ENCODE results near the gene S100B.

The S100B gene

DNA sequence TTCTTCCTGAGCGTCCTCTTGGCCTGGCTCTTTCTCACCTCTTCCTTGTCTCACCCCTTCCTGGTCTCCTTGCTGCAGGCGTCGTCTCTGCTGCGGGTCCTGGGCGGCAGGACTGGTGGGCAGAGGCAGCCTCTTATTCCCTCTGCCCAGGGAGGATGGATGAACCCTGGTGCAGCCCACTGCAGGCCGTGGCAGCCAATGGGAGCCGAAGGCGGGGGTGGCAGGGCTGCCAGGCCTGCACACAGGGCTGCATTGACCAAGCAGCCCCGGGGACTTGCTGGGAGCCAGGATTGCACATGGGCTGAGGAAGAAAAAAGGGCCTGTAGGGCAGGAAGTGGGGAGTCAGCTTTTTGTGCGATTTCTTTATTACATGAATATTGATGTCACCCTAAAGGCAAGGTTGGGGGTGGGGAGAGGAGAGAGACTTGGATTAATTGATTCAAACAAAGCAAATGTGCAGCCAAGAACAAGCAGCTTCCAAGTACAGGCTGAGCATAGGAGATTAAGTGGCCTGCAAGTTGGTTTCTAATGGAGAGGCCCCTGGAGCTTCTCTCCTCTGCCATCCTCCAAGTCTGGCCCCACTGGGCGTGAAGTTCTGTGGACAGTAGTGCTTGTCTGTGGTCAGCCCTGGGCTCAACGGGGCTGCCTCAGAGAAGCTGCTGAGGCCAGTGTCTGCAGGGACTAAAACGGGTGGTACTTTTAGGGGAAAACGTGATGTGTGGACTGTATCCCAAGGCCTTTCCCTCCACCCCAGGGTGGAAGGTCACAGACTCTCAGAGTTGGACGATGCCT is at the start of gene S100B:
Gene S100B (minus strand): TSS at position 108 of the 792 bp plus-strand sequence. CDS start 2,667 bp downstream, outside the sequence.
- peak; percentile 31 for DNase-seq

DNA sequence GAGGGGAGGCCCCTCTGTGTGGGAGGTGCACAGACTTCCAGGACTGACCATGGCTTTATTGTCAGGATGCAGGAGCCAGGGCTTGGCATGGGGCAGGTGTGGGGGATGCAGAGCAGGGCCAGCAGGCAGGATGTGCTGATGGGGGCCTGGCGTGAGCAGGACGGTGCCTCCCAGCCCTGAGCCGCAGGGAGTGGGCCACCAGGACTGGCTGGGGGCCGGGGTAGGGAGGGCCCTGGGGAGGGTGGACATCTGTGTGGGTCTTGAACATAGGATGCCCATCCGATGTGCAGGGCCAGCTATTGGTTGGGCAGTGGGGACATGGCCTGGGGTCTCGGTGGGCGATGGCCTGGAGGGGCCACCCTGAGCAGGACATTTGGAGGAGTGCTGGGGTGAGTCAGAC is 46.2 kb upstream of the S100B start:
- CTCF ChIA-PET, result no interaction called here
- no peaks in the 10 kb centered on the region for H3K27me3 Mint-ChIP-seq
- H3K9me3 Mint-ChIP-seq, result peaks cover 25% of the 10 kb centered on the region
- no peak overlapping the region for H3K4me3 Mint-ChIP-seq
- H3K4me1 Mint-ChIP-seq, result peaks cover 8% of the 10 kb centered on the region
- H3K36me3 Mint-ChIP-seq, result peaks cover 96% of the 10 kb centered on the region
- DNase-seq, result no peak
- no peak overlapping the region for H3K27ac Mint-ChIP-seq

More for the DNA sequence above, at the start of gene S100B:
- Mint-ChIP-seq H3K4me3 (no peak within 1 kb of the TSS), H3K27me3 (peaks cover 11% of the 10 kb centered on the region), H3K9me3 (no peaks in the 10 kb centered on the region), H3K27ac (peak within 1 kb of the TSS; percentile 88), H3K36me3 (no peaks in the 10 kb centered on the region), H3K4me1 (peaks cover 36% of the 10 kb centered on the region)
- CTCF ChIA-PET, result interaction anchor here (0.9 to 1.5 kb wide), 2 partner anchors 13 to 46 kb away, joined by 3 to 4 read pairs; no protein-coding TSS in a partner anchor

DNA sequence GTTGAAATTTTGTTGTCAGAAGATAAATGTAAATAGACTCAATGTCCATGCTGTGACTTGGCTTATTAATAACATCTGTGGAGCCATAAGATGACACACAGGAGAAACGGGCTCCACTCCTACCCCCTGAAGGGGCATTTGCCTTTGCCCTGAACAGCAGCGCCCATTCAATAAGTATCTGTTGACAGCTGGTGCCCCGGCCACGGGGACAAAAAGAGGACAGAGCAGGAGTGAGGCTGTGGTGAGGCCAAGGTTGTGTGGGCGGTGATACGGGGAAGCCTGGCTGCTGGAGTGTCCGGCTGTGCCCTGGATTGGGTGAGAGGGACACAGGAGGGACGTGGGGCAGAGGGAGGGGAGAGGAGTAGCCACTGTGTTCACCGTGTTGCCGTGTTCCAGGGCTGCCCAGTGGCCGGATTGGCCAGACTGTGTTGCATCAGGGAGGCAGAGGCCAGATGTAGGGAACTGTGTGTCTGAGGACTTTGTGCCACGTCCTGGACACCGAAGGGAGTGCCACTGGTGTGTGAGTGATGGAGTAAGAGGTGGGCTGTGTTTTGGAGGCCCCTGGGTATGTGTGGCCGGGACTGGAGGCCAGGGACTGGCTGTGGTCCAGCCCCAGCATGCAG is 45.7 kb upstream of the S100B start:
- peaks cover 12% of the 10 kb centered on the region for H3K4me1 Mint-ChIP-seq
- peaks cover 96% of the 10 kb centered on the region for H3K36me3 Mint-ChIP-seq
- CTCF ChIA-PET, result no interaction called here
- H3K9me3 Mint-ChIP-seq, result peaks cover 21% of the 10 kb centered on the region
- H3K27me3 Mint-ChIP-seq, result no peaks in the 10 kb centered on the region
- no peak for DNase-seq
- peak overlapping the region; percentile 34 for H3K27ac Mint-ChIP-seq
- no peak overlapping the region for H3K4me3 Mint-ChIP-seq

DNA sequence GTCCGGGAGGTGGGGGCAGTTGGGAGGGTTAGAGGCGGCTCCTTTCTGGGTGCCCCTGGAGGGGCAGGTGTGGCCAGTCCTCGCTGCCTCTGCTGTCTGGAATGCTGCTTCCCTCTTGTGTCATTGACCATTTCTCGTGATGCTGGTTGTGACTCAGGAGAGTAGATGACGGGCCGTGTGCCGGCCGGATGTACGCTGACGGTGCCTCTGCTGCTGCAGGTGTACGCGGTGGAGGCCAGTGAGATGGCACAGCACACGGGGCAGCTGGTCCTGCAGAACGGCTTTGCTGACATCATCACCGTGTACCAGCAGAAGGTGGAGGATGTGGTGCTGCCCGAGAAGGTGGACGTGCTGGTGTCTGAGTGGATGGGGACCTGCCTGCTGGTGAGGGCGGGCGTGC is 44.5 kb upstream of the S100B start:
- H3K4me1 Mint-ChIP-seq, result peaks cover 12% of the 10 kb centered on the region
- no peak overlapping the region for H3K4me3 Mint-ChIP-seq
- CTCF ChIA-PET, result no interaction called here
- H3K27ac Mint-ChIP-seq, result no peak overlapping the region
- H3K9me3 Mint-ChIP-seq, result peaks cover 11% of the 10 kb centered on the region
- peaks cover 93% of the 10 kb centered on the region for H3K36me3 Mint-ChIP-seq
- DNase-seq, result no peak
- H3K27me3 Mint-ChIP-seq, result no peaks in the 10 kb centered on the region

DNA sequence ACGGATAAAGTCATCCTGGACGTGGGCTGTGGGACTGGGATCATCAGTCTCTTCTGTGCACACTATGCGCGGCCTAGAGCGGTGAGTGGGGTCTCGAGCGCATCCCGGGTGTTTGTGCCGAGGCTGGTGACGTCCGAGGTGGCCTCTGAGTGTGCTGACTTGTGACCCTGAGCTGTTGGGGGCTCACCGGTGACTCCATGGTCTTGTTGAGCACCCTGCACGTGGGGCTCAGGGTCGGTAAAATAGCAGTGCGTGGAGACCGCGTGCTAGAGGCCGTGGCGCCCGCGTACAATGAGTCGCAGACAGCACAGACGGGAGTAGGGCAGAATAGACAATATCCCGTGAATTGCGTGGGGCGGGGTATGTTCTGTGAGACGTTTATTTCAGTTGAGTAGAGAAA is 43.7 kb upstream of the S100B start:
- CTCF ChIA-PET, result no interaction called here
- Mint-ChIP-seq H3K27me3 (no peaks in the 10 kb centered on the region), H3K27ac (no peak overlapping the region), H3K9me3 (peaks cover 5% of the 10 kb centered on the region), H3K4me1 (peaks cover 12% of the 10 kb centered on the region), H3K4me3 (no peak overlapping the region), H3K36me3 (peaks cover 93% of the 10 kb centered on the region)
- DNase-seq, result no peak

DNA sequence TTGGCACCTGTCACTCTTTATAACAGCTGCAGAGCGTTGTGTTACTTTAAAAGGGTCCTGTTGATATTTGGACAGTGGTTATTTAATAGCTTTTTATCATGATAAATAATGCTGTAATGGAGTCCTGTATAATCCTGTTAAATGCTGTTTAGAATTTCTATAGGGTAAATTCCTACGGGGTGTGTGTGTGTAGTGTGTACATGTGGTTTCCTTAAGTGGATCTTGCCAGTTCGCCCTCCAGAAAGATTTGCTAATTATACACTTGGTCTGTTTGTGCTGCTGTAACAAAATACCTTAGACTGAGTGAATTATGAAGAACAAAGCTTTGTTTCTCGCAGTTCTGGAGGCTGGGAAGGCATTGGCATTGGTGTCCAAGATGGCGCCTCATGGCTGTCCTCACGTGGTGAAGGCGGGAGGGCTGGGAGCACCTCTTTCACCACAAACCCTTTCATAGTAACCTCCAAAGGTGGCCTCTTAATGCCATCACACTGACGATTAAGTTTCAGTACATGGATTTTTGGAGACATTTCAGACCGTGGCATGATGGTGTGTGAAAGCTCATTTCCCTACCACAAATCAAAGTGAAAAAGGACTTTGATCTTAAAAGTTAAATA is 41.8 kb upstream of the S100B start:
- Mint-ChIP-seq H3K36me3 (peaks cover 82% of the 10 kb centered on the region), H3K4me1 (peaks cover 15% of the 10 kb centered on the region), H3K4me3 (no peak overlapping the region), H3K9me3 (no peaks in the 10 kb centered on the region), H3K27ac (no peak overlapping the region), H3K27me3 (no peaks in the 10 kb centered on the region)
- DNase-seq, result no peak
- CTCF ChIA-PET, result no interaction called here

DNA sequence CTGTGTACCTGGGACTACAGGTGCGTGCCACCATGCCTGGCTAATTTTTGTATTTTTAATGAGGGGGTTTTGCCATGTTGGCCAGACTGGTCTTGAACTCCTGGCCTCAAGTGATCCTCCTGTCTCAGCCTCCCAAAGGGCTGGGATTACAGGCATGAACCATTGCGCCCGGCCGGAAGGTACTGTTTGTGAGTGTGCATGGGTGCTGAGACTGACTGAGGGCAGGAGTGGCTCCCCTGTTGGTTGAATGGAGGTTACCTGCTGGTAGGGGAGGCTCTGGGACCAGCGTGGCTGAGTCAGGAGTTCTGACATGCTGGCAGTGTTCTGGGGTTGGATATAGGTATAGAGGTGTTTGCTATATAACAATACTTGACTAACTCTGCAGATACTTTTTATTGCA is 41.0 kb upstream of the S100B start:
- no peaks in the 10 kb centered on the region for H3K9me3 Mint-ChIP-seq
- CTCF ChIA-PET, result no interaction called here
- H3K27ac Mint-ChIP-seq, result no peak overlapping the region
- no peak for DNase-seq
- no peaks in the 10 kb centered on the region for H3K27me3 Mint-ChIP-seq
- H3K4me3 Mint-ChIP-seq, result no peak overlapping the region
- peaks cover 81% of the 10 kb centered on the region for H3K36me3 Mint-ChIP-seq
- H3K4me1 Mint-ChIP-seq, result peaks cover 18% of the 10 kb centered on the region

DNA sequence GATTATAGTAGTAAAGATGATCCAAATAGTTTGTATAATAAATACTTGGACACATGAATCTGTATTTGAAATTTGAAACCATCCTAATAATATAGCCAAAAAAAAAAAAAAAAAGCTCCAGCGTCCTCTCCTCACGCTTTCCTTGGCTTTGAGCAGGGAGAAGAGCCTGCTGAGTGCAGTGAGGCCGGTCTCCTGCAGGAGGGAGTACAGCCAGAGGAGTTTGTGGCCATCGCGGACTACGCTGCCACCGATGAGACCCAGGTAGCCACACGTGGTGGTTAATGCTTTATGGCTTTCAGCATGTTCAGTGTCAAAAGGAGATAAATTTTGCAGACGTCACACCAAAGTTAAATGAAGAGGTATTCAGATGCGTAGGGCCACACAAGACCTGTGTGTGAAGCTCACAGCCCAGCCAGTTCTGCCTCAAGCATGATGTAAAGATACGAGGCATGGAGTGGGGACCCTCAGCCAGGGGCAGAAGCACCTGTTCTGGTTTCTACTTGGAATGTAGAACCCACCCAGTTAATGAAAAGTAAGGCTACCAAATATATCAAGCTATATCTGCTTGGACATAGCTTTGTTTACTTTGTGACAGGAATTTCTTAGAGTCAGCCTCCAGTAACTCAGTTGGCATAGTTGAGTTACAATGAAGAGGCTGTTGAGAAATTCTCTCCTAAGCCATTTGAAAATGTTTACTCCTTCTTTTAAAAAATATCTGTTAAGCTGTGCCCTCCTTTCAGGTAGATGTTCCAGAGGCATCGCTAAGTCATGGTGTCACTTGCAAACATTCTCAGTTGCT is 38.7 kb upstream of the S100B start:
- Mint-ChIP-seq H3K27ac (no peak overlapping the region), H3K27me3 (no peaks in the 10 kb centered on the region), H3K4me3 (no peak overlapping the region), H3K36me3 (peaks cover 75% of the 10 kb centered on the region), H3K9me3 (no peaks in the 10 kb centered on the region), H3K4me1 (peaks cover 38% of the 10 kb centered on the region)
- CTCF ChIA-PET, result interaction anchor here (2.7 kb wide), 1 partner anchor 9 kb away, joined by 6 read pairs; no protein-coding TSS in a partner anchor
- DNase-seq, result no peak

DNA sequence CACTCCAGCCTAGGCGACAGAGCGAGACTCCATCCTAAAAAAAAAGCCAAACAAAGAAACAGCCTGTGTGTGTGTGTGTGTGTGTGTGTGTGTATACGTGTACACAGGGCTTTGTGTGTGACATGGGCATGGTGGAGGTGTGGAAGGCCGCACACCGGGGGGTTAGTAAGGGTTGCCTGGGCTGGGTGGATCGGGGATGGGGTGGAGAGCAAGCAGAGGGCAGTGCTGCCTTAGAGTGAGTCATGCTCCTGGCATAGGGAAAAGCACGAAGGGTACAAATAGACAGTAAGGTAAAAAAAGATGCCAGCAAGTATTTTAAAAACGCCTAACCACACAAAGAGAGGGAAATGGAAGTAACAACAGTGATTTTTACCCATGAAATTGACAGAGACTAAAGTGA is 36.8 kb upstream of the S100B start:
- peaks cover 72% of the 10 kb centered on the region for H3K36me3 Mint-ChIP-seq
- peaks cover 50% of the 10 kb centered on the region for H3K4me1 Mint-ChIP-seq
- CTCF ChIA-PET, result no interaction called here
- no peak for DNase-seq
- no peaks in the 10 kb centered on the region for H3K9me3 Mint-ChIP-seq
- no peak overlapping the region for H3K4me3 Mint-ChIP-seq
- H3K27me3 Mint-ChIP-seq, result no peaks in the 10 kb centered on the region
- no peak overlapping the region for H3K27ac Mint-ChIP-seq

DNA sequence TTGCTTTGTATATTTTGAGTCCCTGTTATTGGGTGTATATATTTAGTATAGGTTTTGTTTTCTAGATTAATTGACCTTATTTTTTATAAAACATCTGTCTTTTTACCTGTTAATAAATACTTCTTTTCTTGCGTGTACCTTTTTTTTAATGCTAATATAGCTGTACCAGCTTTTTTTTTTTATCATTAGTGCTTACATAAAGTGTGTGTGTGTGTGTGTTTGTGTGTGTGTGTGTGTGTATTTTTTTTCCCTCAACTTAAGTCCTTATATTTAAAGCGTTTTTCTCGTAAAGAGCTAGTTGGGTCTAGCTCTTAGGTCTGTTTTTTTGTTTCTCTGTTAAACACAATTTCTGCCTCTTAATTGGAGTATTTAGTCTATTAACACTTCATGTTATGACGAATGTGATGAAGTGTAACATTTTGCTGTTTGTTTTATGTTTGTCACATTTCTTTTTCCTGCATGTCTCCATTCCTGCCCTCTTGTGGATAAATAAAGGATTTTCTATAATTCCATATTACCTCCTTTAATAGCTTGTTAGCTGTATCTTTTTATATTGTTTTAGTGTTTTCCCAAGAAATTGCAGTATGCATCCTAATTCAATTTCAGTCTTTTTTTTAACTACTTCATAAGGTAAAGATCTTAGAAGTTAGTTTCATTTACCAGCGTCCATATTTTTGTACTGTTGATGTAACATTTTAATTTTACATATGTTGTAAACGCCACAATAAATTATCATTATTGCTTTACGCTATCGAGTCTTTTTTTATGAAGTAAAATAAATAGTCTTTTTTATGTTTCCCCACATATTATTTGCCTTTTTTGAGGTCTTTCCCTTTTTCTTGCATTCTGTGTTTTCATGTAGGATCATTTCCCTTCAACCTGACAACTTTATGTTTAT is 34.9 kb upstream of the S100B start:
- CTCF ChIA-PET, result interaction anchor here (0.7 to 2.3 kb wide), 10 partner anchors 18 to 487 kb away, joined by 3 to 14 read pairs (median 4); no protein-coding TSS in a partner anchor
- H3K27ac Mint-ChIP-seq, result peak overlapping the region; percentile 43

DNA sequence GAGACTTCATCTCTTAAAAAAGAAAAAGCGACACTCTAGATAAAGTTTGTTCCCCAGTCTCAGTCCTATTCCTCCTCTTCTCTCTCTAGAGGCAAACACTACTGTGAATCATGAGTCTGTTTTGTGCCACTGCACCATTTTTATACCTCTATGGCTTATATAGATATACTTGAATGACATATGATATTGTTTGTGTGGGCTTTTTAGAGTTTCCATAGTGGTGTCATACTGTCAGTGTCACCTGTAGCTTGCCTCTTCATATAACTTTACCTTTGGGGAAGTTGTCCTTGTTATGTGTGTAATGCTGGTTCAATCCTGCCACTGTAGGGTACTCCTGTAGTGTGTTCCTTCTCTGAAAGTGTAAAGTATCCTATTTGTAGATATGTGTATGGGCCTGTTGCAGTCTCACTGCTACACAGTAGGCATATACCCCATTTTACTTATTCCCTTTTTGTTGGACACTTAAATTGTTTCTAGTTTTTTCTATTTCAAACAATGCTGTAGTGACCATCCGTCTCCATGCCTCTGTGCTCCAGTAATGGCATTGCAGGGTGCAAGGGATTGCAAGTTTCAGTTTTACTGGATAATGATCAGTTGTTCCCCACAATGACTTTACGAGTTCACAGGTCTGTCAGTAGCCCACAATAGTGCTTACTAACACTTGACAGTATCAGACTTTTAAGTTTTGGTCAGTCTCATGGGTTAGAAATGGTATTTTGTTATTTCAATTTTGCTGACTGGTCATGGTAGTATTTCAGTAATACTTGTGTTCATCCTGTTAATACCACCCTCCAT is 33.3 kb upstream of the S100B start:
- CTCF ChIA-PET, result interaction anchor here (1.2 to 2.3 kb wide), 7 partner anchors 18 to 495 kb away, joined by 3 to 14 read pairs (median 4); no protein-coding TSS in a partner anchor

More for the DNA sequence above, 34.9 kb upstream of the S100B start:
- H3K36me3 Mint-ChIP-seq, result peaks cover 55% of the 10 kb centered on the region
- no peak for DNase-seq
- peak overlapping the region; percentile 51 for H3K4me3 Mint-ChIP-seq
- no peaks in the 10 kb centered on the region for H3K9me3 Mint-ChIP-seq
- no peaks in the 10 kb centered on the region for H3K27me3 Mint-ChIP-seq
- peaks cover 50% of the 10 kb centered on the region for H3K4me1 Mint-ChIP-seq

DNA sequence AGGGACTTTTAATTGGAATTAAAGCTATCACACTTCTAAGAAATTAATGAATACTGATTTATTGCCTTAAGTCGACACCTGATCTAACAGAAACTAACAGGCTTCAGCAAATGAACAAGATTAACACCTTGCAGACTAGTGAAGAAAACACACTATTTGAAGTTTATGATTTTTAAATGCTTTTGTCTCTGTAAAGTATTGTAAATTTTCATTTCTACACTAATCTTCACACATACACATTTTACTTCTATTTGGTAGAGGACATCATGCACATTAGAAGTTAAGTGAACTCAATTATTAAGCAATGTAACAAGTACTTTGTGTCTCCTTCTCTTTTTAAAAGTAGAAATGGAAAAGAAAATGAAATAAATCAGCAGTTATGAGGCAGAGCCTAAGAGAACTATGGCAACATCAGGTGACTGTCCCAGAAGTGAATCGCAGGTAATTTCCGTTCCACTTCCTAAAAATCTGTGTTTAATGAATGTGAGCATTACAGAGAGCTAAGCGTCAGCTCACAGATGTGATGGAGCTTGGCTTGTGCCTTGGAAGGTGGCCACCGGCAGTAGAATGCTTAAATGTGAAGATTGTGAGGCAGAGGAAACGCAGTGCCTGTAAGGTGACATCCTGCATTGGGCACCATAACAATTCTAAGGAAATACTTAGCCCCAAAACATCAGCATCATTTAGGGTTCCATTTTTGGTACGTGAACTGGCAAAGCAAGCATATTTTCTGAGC is 31.8 kb upstream of the S100B start:
- Mint-ChIP-seq H3K9me3 (no peaks in the 10 kb centered on the region), H3K27ac (peak overlapping the region; percentile 91), H3K36me3 (peaks cover 37% of the 10 kb centered on the region), H3K4me3 (peak overlapping the region; percentile 98), H3K4me1 (peaks cover 76% of the 10 kb centered on the region), H3K27me3 (no peaks in the 10 kb centered on the region)
- CTCF ChIA-PET, result interaction anchor here (0.9 to 1.6 kb wide), 4 partner anchors 25 to 493 kb away, joined by 3 to 4 read pairs (median 4); no protein-coding TSS in a partner anchor
- DNase-seq, result peak; percentile 43

More for the DNA sequence above, 33.3 kb upstream of the S100B start:
- Mint-ChIP-seq H3K27me3 (no peaks in the 10 kb centered on the region), H3K4me3 (peak overlapping the region; percentile 63), H3K9me3 (no peaks in the 10 kb centered on the region), H3K36me3 (peaks cover 42% of the 10 kb centered on the region), H3K27ac (peak overlapping the region; percentile 56), H3K4me1 (peaks cover 66% of the 10 kb centered on the region)
- DNase-seq, result no peak

All from activated naive CD4-positive, alpha-beta T cell treated with anti-CD3 and anti-CD28 coated beads, Interleukin-2, amount 10 ng/mL, durations not matched to agents 7 days and 5 days (primary cell).